OCI-LY1 (cell line): ENCODE data around the gene CT47A1.
"Not testable (repeated sequence)": the region's sequence is repeated elsewhere in the genome, so short reads cannot be mapped to it uniquely, and the experiment has no call there.

ENCODE experiments used
- H2AFZ ChIP-seq: fragments of 200-600 bp; sonication (generic), shearing (Covaris generic); 2 replicates; pipeline ENCODE4 v1.6.0; 2014; ENCODE audit warnings: antibody characterized with exemption, mild to moderate bottlenecking, low read length
- H3F3A ChIP-seq: fragments of 200-600 bp; sonication (generic), shearing (Covaris generic); 2 replicates; pipeline ENCODE4 v1.6.0; 2014; ENCODE audit warnings: mild to moderate bottlenecking, antibody characterized with exemption, low read length, moderate library complexity; ENCODE audit not compliant: insufficient read depth
- H3K27ac ChIP-seq: fragments of 200-600 bp; sonication (generic); 2 replicates; pipeline ENCODE4 v1.5.1; 2014; ENCODE audit warnings: low read length, mixed run types, mild to moderate bottlenecking, low read depth; ENCODE audit not compliant: poor library complexity, severe bottlenecking
- H3K27me3 ChIP-seq: fragments of 200-600 bp; sonication (generic); 2 replicates; pipeline ENCODE4 v1.6.0; 2014; ENCODE audit warnings: antibody characterized with exemption, mild to moderate bottlenecking, low read length, moderate library complexity; ENCODE audit not compliant: insufficient read depth
- H3K36me3 ChIP-seq: fragments of 200-600 bp; sonication (generic); 2 replicates; pipeline ENCODE4 v1.6.1; 2014; ENCODE audit warnings: mild to moderate bottlenecking, antibody characterized with exemption, low read length, moderate library complexity, mixed read lengths; ENCODE audit not compliant: insufficient read depth
- H3K4me1 ChIP-seq: fragments of 200-600 bp; sonication (generic); 2 replicates; pipeline ENCODE4 v1.5.1; 2014; ENCODE audit warnings: mild to moderate bottlenecking, low read length, moderate library complexity; ENCODE audit not compliant: insufficient read depth, severe bottlenecking
- H3K4me2 ChIP-seq: fragments of 200-600 bp; sonication (generic), shearing (Covaris generic); 2 replicates; pipeline ENCODE4 v1.6.1; 2014; ENCODE audit warnings: low read length
- H3K4me3 ChIP-seq: fragments of 200-600 bp; sonication (generic); 2 replicates; pipeline ENCODE4 v1.5.1; 2014; ENCODE audit warnings: low read length, low read depth, mild to moderate bottlenecking, mixed read lengths; ENCODE audit not compliant: poor library complexity, severe bottlenecking
- H3K79me2 ChIP-seq: fragments of 200-600 bp; shearing (Covaris generic); 2 replicates; pipeline ENCODE4 v1.6.1; 2016; ENCODE audit warnings: mixed run types, low read length, mixed read lengths; ENCODE audit not compliant: insufficient read depth
- H3K9ac ChIP-seq: fragments of 200-600 bp; sonication (generic), shearing (Covaris generic); 2 replicates; pipeline ENCODE4 v1.6.1; 2014; ENCODE audit warnings: mild to moderate bottlenecking, low read length, mixed read lengths
- H3K9me2 ChIP-seq: fragments of 200-600 bp; sonication (generic), shearing (Covaris generic); 2 replicates; pipeline ENCODE4 v1.6.1; 2014; ENCODE audit warnings: low read depth, mild to moderate bottlenecking, low read length, mixed read lengths
- H3K9me3 ChIP-seq: fragments of 200-600 bp; shearing (Covaris generic); 2 replicates; pipeline ENCODE4 v1.6.1; 2014; ENCODE audit warnings: low read length, mixed read lengths
- H4K20me1 ChIP-seq: fragments of 200-600 bp; sonication (generic), shearing (Covaris generic); 2 replicates; pipeline ENCODE4 v1.6.0; 2016; ENCODE audit warnings: mild to moderate bottlenecking, low read length; ENCODE audit not compliant: insufficient read depth
- EZH2 ChIP-seq: fragments of 200-600 bp; sonication (generic), shearing (Covaris generic); IDR thresholded peaks from 2 replicates; pipeline ENCODE4 v1.8.0; 2017; ENCODE audit warnings: borderline replicate concordance, mixed run types, mild to moderate bottlenecking, antibody characterized with exemption, low read length, moderate library complexity, mixed read lengths
- TF ChIP-seq, protein P1 (sequence below): fragments of 200-600 bp; sonication (generic), shearing (Covaris generic); IDR thresholded peaks from 2 replicates; pipeline ENCODE4 v1.5.1; 2017; ENCODE audit warnings: mild to moderate bottlenecking, antibody characterized with exemption, low read length, moderate library complexity, mixed read lengths

Gene CT47A1

DNA sequence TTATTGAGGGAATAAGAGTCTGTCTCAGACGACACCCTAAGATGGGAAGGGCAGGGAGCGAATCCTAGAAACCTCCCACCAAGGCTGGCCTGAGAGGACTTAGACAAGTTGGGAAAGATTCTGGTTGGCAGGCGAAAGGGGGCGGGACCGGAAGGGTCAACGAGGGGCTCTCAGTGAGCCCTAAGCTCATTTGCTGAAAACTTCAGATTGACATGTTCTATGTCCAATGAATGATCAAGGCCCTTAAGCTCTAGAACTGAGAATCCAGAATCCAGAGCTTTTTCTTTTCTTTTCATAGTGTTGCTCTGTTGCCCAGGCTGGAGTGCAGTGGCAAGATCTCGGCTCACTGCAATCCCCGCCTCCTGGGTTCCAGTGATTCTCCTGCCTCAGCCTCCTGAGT, at the start of gene CT47A1:
TSS of gene CT47A1 (minus strand) at position 101 of the 400 bp plus-strand sequence. CDS start 231 bp downstream, outside the sequence.
- H4K20me1 ChIP-seq, H3K36me3 ChIP-seq, H3K27me3 ChIP-seq, H3F3A ChIP-seq, H3K9me2 ChIP-seq, H3K9ac ChIP-seq, H3K9me3 ChIP-seq, H3K4me2 ChIP-seq, H3K27ac ChIP-seq, H3K4me1 ChIP-seq, H3K4me3 ChIP-seq, H3K79me2 ChIP-seq, H2AFZ ChIP-seq: not testable (repeated sequence)

DNA sequence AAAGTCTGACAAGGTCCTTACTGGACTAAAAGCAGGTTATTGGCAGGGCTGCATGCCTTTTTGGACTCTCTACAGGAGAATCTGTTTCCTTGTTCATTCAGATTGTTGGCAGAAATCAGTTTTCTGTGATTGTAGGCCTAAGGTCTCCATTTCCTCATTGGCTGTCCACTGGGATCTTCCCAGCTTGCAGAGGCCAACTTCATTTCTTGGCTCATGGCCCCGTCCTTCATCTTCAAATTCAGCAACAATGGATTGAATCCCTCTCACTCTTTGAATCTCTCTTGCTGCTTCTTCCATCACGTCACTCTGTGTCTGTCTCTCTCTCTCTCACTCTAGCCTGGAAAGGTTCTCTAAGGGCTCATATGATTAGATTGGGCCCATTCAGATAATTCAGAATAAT, 47.0 kb upstream of the CT47A1 start:
- H3K4me2 ChIP-seq = no peak overlapping the region
- no peak overlapping the region for H2AFZ ChIP-seq
- TF ChIP-seq, protein P1, sequence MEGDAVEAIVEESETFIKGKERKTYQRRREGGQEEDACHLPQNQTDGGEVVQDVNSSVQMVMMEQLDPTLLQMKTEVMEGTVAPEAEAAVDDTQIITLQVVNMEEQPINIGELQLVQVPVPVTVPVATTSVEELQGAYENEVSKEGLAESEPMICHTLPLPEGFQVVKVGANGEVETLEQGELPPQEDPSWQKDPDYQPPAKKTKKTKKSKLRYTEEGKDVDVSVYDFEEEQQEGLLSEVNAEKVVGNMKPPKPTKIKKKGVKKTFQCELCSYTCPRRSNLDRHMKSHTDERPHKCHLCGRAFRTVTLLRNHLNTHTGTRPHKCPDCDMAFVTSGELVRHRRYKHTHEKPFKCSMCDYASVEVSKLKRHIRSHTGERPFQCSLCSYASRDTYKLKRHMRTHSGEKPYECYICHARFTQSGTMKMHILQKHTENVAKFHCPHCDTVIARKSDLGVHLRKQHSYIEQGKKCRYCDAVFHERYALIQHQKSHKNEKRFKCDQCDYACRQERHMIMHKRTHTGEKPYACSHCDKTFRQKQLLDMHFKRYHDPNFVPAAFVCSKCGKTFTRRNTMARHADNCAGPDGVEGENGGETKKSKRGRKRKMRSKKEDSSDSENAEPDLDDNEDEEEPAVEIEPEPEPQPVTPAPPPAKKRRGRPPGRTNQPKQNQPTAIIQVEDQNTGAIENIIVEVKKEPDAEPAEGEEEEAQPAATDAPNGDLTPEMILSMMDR = no peak
- no peak for TF ChIP-seq EZH2
- no peak overlapping the region for H3K4me3 ChIP-seq
- no peak overlapping the region for H3K27ac ChIP-seq
- no peak overlapping the region for H3K9ac ChIP-seq
- no peaks in the 10 kb centered on the region for H3K9me3 ChIP-seq
- H3K4me1 ChIP-seq = no peaks in the 10 kb centered on the region
- no peaks in the 10 kb centered on the region for H3K79me2 ChIP-seq
- H3K27me3 ChIP-seq = no peaks in the 10 kb centered on the region
- H4K20me1 ChIP-seq = no peaks in the 10 kb centered on the region
- H3K9me2 ChIP-seq = no peaks in the 10 kb centered on the region
- H3F3A ChIP-seq = no peaks in the 10 kb centered on the region
- H3K36me3 ChIP-seq = no peaks in the 10 kb centered on the region

DNA sequence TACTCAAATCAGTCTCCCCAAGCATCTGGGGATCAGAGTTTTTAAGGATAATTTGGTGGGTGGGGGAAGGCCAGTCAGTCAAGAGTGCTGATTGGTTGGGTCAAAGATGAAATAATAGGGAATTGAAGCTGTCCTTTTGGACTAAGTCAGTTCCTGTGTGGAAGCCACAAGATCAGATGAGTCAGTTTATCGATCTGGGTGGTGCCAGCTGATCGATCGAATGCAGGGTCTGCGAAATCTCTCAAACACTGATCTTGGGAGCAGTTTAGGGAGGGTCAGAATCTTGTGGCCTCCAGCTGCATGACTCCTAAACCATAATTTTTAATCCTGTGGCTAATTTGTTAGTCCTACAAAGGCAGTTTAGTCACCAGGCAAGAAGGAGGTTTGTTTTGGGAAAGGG, 44.5 kb upstream of the CT47A1 start:
- Histone ChIP-seq H4K20me1 (no peaks in the 10 kb centered on the region), H3K9me3 (no peaks in the 10 kb centered on the region), H3K9ac (no peak overlapping the region), H3K27me3 (no peaks in the 10 kb centered on the region), H3K36me3 (no peaks in the 10 kb centered on the region), H3K79me2 (no peaks in the 10 kb centered on the region), H3K4me3 (no peak overlapping the region), H2AFZ (no peak overlapping the region), H3K9me2 (no peaks in the 10 kb centered on the region), H3K4me1 (no peaks in the 10 kb centered on the region), H3F3A (no peaks in the 10 kb centered on the region), H3K4me2 (no peak overlapping the region), H3K27ac (no peak overlapping the region)
- no peak for TF ChIP-seq EZH2
- TF ChIP-seq, protein P1 = no peak

DNA sequence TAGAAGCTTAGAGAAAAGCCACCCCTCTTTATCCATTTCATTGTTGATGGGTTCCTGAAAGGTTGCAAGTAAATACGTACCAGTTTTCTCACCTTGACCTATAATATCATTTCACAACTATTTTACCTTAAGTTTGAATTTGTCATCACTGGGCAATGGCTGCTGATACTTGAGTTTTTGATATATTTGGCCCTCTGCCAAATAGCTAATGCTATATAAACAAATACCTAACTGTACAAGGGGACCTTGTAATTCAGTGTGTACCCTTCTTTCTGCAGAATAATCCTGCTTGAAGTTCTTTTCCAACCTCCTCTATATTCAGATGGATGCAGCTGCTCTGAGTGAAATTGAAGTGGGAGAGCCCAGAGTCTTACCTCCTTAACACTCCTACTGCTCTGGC, 42.9 kb upstream of the CT47A1 start:
- Histone ChIP-seq H3K27ac (no peak overlapping the region), H3F3A (no peaks in the 10 kb centered on the region), H3K4me1 (no peaks in the 10 kb centered on the region), H3K9me2 (no peaks in the 10 kb centered on the region), H3K9me3 (no peaks in the 10 kb centered on the region), H3K4me3 (no peak overlapping the region), H3K4me2 (no peak overlapping the region), H2AFZ (no peak overlapping the region), H3K9ac (no peak overlapping the region), H3K79me2 (no peaks in the 10 kb centered on the region), H3K36me3 (no peaks in the 10 kb centered on the region), H3K27me3 (no peaks in the 10 kb centered on the region), H4K20me1 (no peaks in the 10 kb centered on the region)
- TF ChIP-seq, protein P1 = no peak
- no peak for TF ChIP-seq EZH2
